NCI-H128 (cell line): ENCODE results near the gene MED12L.

ENCODE experiments used
- DNase-seq: peaks from one replicate; lab custom pipeline; 2025; ENCODE audit not compliant: unreplicated experiment; lab: John Stamatoyannopoulos, UW

Gene MED12L

DNA sequence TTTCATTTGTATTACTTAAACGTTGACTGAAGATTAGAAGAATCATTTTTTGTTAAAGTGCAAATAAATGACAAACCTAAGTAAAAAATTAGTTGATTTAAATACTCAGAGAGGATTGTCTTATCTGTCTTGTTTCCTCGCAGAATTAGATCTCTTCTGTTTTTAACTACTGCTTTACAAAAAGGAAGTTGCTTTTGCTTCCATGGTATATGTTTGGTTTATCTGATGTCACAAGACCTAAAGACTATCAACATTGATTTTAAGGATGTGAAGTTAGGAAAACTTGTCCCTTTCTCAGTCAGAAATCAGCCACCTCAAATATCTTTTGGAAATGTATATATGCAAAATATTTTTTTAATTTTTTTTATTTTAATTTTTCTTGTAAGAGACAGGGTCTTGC lies 88.9 kb downstream of the MED12L start:
- no peak for DNase-seq

DNA sequence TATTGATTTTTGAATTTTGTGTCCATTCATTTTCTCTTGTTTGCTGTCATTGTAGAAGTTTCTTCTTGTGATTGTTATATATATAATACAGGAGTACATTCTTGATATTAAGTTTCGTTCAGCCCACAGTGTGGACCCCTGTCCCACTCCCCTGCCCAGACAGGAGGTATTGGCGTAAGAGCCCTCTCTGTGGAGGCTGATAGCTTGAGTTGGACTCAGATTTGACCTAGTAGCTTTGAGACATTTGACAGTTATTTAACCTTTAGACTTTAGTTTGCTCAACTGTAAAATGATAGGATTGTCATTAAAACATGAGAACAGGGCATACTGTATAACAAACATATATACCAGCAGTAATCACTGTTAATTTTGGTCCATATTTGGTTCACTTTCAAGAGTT lies 90.5 kb downstream of the MED12L start:
- no peak for DNase-seq

DNA sequence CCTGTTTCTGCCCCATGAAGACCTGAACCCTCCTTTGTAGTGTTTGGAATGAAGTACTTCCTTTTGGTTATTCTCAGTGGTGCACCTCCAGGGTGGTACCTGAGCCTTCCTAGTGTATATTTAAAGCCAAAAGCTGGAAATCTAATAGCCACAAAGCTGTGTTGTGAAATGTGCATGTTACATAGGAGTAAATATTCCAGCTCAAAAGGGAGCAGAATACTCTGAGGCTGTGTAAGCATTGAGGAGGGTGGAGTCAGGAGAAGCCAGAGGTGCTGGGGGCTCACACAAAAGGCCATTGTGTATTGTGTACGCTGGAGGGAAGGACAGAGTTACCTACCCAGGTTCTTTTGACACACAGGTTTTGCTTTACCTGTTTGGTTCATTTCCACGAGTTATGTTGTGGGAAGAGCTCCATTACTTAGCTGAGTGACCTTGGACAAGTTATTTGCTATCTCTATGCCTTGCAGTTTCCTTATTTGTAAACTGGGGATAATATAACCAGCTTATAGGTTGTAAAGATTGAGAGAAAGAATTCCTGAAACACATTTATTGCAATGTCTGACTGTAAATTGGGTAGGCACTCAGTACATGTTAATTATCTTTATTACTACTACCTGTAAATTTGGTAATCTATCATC lies 92.9 kb downstream of the MED12L start:
- no peak for DNase-seq

DNA sequence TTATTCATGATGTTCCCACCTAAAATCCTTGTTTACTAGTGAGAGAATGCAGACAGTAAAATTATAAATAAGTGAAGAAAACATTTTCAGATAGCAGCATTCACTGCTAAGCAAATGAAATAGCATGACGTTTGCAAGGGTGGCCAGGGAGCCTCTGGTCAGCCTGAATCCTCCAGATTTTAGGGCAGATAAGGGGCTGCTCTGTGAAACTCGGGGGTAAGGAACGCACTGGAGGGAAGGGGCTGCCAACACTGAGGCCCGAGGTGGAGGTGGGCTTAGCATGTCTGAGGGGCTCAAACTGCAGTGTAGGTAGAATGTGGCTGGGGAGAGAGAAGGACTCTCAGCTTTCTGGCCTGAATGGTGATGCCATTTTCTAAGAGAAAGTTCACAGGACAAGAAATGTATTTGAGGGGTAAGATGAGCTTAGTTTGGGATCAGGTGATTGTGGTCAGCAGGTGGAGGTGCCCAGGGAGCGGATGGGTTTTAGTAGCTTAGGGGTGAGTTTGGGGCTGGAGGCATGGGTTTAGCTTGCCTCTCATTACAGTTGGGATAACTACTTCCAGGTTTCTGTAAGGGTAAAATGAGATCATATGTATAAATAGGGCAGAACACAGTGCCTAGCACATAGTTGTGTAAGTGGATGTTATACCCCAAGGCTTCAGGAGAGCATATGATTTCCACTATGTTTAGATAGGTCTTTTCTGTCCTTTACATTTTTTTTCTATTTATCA lies 97.0 kb downstream of the MED12L start:
- no peak for DNase-seq

DNA sequence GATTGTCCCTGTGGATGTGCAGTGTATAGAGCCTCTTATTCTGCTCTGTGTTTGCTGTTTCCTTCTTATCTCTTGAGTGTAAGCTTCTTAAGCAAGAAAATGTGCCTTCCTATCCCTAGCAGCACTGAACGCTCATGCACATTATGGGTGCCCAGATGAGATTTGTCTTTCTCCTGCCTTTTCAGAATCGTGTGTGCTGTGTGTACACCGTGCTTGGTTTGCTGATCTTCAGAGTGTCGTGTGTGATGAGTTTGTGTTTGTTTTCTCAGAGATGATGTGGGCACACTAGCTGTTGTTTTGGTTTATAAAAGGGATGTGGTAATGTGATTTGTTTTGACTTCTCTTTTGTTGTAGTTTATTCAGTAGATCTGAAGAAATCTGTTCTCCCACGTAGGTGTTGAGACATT lies 97.8 kb downstream of the MED12L start:
- DNase-seq, result no peak

DNA sequence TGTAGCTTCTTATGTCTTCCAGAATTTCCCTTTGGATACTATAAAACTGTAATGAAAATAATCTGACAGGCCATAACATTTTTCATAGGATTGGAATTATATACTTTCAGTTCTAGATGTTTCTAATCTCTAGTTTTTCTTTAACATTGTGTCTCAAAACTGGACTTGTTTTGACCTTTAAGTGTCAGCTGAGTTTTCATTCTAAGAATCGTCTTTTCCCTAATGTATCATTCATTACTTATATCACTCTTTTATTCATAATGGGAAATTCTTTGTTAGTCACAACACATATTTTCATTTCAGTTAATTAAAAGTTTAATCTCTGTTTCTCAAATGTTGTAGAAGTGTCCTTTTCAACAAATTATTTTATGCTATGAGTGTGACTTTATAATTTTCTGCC lies 105.6 kb downstream of the MED12L start:
- no peak for DNase-seq

DNA sequence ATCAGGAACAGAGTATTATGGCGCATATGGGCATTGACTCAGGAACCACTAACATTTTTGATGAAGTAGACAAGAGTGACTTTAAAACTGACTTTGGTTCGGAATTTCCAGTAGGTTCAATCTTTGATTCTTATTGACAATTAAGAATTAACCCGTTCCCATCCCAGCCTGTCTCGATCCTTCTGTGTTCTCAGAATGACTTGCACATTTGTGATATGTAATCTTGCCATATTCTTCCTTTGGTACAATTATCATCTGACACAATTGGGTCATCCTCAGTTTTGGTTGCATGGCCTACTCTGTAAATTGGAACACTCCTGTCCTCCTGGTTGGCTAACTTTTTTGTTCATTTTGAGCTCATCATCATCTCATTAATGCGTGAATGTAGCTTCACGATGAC lies 107.1 kb downstream of the MED12L start:
- DNase-seq, result no peak

DNA sequence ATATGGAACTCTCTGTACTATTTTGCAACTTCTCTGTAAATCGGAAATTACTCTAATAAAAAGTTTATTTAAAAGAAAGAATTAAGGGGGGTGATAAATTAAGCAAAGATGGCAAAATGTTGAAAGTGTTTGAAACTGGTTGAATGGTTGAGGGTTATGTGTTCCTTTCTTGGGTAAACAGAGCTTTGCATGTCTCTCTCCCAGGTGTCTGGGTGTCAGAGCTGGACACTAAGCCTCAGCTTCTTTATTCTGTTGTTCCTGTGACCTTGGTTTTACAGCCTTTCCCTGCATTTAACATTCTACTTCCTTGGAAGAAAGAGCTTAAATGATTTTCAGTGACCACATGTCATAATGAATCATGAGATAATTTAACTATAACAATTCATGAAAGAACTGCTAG lies 110.4 kb downstream of the MED12L start:
- DNase-seq, result no peak

DNA sequence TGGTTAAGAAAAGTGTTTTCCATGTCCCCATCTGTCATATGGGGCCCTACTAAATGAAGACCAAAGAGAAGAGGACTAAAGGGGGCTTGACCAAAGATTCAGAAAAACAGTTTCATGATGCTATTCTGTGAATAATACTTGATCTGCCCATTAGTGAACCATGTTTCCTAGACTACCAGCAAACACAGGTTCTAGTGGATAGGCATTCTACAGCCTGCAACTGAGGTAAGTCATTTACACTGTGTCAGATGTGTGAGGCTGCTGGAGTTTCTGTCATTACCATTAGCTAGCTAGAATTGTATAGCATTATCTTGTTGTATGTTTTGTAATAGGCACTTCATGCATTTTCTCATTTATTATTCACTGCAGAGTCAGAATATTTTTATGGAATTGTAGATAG lies 111.0 kb downstream of the MED12L start:
- no peak for DNase-seq

DNA sequence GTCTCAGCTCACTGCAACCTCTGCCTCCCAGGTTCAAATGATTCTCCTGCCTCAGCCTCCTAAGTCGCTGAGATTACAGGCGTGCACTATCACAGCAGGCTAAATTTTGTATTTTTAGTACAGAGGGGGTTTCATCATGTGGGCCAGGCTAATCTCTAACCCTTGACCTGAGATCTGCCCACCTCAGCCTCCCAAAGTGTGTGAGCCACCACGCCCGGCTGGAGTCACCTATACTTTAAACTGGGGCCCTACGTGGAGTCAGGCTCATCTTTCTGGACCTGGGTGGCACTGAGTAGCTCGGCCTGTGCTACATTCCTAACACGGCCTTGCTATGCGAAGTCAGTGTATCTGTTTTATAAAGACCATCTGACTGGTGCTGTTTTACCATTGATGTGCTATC lies 111.8 kb downstream of the MED12L start:
- no peak for DNase-seq

DNA sequence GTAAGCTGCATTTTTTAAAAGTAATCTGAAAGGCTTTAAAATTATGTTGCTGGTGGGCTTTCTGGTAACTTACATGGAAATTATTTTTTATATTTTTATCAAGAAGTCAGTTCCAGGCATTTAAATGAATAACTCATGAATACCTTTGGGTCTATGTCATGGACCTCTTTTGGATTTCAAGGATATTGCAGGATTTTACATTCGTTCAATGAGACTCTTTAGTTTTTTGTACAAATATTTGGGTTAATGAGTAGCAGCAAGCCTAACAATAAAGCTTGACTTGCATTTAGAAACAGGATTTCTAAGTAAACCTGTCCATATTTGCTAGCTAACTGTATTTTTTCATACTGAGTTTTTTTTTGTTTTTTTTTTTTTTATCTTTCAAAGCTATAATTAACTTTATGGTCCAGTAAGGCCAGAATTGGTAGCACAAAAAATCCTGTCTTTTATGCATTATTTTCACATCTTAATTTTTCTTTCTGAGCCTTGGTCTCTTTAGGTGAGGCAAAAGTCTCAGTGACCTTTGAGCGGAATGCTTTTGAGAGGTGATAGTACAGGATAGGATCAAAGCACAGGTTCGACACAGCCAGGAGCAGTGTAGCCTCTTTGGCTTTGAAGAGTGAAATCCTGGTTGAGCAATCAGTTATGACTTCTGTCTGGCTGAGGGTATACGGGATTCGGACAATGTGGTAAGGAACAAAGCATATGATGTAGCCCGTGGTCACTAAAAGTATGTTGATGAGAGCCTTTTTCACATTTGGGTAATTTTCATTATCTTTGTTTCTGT lies 112.7 kb downstream of the MED12L start:
- no peak for DNase-seq

DNA sequence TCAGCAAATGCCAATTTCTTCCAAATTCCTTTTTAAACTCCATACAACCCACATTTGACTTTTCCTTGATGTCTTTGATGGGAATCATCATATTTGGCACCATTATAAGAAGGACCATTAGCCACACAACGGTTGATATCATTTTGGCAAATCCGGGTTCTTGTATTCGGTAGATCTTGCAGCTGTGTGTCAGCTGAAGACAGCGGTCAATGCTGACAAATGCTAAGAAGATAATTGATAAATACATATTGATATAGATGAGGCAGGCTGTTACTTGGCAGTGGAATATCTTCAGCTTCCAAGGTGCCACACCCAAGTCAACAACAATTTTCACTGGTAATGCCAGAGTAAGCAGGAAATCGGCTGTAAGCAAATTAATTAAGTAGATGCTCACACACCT lies 113.4 kb downstream of the MED12L start:
- DNase-seq, result no peak

DNA sequence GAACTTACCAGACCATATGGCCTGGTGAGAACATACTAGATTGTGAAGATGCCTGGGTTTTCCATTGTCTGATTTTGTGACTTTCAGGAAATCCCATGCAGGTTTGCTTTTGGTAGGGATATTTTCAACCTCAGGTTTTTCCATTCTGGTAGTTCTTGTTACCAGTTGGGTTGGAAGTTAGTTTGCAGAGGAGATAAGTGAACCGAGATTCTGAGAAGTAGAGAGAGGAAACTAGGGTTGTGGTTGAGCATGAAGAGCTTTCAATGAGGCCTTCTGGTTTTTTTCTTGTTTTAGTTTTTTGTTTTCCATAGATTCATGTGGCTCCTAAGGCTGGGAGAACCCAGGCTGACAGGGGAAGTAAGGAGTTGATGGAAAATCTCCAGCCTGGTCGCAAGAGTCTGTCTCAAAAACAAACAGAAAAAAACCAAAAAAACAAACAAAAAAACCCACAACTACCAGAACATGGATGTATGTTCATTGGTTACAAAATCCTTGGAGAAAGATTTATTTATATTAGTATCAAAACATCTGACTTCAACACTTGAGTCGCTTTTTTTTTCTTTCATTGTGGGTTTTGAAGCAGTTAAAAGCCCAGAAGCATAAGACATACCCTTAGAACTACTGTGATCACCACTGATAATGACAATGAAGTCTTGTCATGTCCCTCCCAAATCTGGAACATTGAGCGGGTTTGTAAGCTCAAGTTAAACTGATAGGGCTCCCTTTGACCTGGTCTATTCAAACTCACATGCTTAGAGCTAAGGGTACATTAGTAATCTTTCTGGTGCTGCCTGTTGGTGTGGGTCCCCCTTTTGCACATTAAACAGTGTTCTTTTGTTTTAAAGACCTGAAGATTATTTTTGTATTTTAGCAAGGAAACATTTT lies 114.3 kb downstream of the MED12L start:
- DNase-seq, result no peak

DNA sequence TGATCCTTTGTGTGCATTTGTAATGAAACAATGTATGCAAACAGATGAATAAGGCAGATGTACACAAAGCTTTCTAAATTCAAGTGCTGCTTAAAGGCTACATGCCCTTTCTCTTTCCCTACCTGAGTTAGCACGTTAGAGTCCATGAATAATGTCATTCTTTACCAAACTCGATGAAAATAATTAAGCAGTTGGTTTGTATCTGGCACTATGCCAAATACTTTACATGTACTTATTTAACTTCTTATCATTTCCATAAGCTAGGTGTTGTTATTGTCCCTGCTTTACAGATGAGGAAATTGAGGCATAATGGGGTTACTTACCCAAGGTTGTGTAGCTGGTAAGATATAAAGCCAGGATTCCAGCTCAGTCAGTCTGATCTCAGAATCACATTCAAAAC lies 115.1 kb downstream of the MED12L start:
- no peak for DNase-seq

DNA sequence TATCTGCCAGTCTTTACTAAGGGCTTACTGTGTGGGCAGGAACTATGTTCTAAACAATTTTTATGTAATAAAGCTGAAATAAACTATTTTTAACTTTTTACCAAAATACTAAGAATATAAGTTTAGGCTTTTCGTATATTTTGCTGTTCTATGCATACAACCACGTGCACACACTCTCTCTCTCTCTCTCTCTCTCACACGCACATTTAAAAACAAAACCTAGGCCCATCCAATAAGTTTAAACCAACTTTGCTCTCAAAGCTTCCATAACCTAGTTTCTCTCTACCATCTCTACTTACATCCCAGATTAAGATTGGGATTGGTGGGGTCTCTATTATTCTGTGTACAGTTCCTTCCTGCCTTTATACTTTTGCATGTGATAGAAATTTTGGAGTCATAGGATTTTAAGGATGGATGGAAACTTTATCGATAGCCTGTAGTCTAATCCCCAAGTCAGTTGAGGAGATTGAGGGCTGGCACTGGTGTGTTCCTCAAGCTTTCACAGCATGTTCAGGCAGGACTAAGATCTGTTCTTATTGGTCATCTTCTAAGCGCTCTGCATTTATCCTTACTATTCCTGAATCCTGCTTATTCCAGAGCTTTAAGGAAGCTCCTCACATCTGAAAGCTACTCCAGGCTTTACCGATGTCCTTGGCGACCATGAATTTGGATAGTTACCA lies 115.7 kb downstream of the MED12L start:
- no peak for DNase-seq

DNA sequence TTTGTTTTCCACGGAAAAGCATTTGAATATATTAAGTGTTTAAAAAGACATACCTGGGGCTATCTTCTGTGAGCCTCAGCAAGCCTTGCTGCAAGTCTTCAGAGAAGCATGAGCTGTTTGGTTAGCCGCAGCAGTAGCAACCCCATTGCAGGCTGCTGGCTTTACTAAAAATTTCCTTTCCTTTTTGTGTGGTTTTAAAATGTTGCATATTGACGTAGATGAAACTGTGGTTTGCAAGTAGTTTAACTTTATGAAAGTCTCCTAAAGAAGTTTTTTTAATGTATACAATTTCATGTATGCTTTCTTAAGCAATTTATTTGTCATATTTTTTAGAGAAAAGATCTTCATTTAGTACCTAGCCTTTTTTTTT lies 117.6 kb downstream of the MED12L start, which contains the start of gene GPR171:
Gene GPR171, minus strand, starts transcription at position 166 of the 370 bp plus-strand sequence. CDS start 3,830 bp downstream, outside the sequence.
- DNase-seq, result no peak

DNA sequence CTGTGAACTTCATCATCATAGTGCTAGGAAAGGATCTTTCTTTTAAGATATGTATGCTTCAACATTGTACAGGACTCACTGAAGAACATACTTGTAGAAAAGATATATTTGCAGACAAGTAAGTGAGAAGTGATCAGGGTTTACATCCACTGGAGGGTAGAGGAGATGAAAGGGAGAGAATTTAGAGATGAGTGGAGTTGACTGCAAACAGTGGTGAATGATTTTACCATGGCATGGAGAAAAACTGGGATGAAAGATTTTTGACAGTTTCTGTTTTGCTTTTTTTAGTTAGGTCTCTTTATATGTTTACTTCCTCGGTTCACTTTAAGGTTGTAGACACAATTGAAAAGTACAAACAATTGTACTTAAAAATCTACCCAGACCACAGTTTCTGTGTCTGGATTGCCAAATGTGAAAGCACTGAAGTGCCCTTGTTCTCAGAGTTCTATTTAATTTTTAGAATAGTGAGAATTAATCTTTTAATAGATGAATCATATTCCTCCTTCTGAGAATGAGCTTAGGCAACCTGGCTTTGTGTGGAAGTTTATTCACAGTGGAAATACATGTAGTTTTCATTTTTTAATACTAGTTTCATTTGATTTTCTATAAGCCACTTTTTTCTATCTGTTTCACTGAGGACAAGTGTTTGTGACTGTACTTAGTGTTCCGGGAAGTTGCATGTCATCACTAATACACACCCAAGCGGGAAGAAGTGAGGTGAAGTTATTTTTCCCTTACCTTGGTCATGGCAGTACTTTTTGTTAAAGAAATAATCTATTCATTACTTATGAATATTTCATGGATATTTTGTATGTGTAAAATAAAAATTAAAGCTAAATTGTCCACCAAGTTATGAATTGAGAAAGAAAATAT lies 119.3 kb downstream of the MED12L start:
- DNase-seq, result no peak

DNA sequence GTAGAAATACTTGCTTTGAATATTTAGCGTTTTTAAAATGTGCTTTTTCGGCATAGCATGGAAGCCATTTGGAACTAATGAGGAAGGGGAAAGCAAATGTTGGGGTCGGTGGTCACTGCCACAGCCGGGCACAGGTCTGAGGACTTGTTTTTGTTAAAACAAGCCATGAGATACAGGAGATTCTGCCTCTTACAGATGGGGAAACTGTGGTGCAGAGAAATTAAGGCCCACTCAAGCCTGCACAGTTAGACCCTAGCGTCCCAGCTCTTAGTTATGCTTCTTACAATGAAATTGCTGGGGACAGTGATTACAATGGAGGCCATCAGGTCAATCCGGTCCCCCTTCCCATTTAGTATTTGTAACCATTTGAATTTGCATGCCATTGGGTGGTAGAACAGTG lies 120.0 kb downstream of the MED12L start:
- DNase-seq, result no peak

DNA sequence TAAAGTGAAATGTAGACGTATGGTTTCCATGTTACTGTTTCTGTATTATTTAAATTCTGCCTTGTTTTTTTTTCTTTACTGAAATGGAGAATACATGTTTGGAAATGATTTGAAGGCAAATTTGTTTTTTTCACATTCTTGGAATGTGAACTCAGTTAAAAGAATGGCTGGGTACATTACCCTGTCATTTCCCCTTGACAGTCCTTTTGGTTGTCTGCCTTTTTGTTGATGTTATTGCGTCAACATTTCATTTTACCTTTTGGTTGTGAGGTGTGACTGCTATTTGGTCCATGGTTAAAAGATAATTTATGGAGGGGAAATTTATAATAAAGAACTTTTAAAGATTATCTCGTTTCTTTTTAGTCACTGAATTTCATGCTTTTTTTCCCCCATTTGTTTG lies 120.7 kb downstream of the MED12L start:
- DNase-seq, result no peak

DNA sequence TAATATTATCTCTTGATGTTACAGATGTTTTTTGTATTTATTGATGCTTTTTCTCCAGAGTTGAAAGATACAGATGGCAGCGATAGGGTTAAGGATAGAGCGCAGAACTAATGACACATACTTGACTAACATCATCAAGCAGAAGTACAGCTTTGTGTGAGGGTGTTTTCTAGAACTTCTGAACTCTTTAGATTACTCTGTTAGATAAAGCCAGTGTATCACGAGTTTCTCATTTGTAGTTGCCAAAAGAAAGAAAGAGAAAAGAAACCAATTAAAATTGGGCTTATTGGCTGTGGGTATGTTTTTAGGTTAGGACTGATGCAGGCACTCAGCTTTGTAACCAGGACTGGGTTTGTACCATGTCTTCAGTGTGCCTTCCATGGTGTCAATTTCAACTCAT lies 124.2 kb downstream of the MED12L start:
- DNase-seq, result no peak
